ENCODE data around the gene CNIH1. TPM values are rescaled to one million over a fixed set of nuclear protein-coding genes. Genes with fewer than 3 reads are reported as not detected.

CNIH1 gene
- total and polyA plus RNA-seq, 2 of the 13 experiments (the other 11 are each of a cell fraction or from before 2014, with no cell fraction given): 166 to 421 TPM

- TF ChIP-seq ZNF512B (CRISPR knock-in tag; IDR thresholded peaks at IDR 0.05; ENCODE audit: borderline replicate concordance) (no peak), ZNF414 (CRISPR knock-in tag; IDR thresholded peaks at IDR 0.05) (no peak), SIX4 (CRISPR knock-in tag; IDR thresholded peaks at IDR 0.05) (no peak), ATRX (CRISPR knock-in tag; IDR thresholded peaks at IDR 0.05; ENCODE audit: borderline replicate concordance) (no peak), ZNF382 (CRISPR knock-in tag; IDR thresholded peaks at IDR 0.05; ENCODE audit: borderline replicate concordance) (no peak), ZSCAN30 (CRISPR knock-in tag; IDR thresholded peaks at IDR 0.05) (no peak), HHEX (CRISPR knock-in tag; IDR thresholded peaks at IDR 0.05) (peak; percentile 61; the same call in 1 of the 2 replicates), ZSCAN21 (CRISPR knock-in tag; IDR thresholded peaks at IDR 0.05; ENCODE audit: borderline replicate concordance) (no peak), TAF15 (IDR thresholded peaks at IDR 0.05; ENCODE audit: low read depth, low read length, poor library complexity, severe bottlenecking) (no peak), ZNF550 (CRISPR knock-in tag; IDR thresholded peaks at IDR 0.05; ENCODE audit: borderline replicate concordance) (no peak), ZNF20 (CRISPR knock-in tag; IDR thresholded peaks at IDR 0.05) (no peak), ZMYM2 (CRISPR knock-in tag; IDR thresholded peaks at IDR 0.05) (no peak), ZNF12 (CRISPR knock-in tag; IDR thresholded peaks at IDR 0.05) (no peak), CCDC6 (CRISPR knock-in tag; IDR thresholded peaks at IDR 0.05) (no peak), THAP7 (CRISPR knock-in tag; IDR thresholded peaks at IDR 0.05) (no peak), ZBTB25 (CRISPR knock-in tag; IDR thresholded peaks at IDR 0.05) (no peak), RARA (CRISPR knock-in tag; IDR thresholded peaks at IDR 0.05) (peak; percentile 83)
- TF ChIP-seq, protein P1, sequence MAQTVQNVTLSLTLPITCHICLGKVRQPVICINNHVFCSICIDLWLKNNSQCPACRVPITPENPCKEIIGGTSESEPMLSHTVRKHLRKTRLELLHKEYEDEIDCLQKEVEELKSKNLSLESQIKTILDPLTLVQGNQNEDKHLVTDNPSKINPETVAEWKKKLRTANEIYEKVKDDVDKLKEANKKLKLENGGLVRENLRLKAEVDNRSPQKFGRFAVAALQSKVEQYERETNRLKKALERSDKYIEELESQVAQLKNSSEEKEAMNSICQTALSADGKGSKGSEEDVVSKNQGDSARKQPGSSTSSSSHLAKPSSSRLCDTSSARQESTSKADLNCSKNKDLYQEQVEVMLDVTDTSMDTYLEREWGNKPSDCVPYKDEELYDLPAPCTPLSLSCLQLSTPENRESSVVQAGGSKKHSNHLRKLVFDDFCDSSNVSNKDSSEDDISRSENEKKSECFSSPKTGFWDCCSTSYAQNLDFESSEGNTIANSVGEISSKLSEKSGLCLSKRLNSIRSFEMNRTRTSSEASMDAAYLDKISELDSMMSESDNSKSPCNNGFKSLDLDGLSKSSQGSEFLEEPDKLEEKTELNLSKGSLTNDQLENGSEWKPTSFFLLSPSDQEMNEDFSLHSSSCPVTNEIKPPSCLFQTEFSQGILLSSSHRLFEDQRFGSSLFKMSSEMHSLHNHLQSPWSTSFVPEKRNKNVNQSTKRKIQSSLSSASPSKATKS (CRISPR knock-in tag; IDR thresholded peaks at IDR 0.05): no peak
- TF ChIP-seq, protein P2, sequence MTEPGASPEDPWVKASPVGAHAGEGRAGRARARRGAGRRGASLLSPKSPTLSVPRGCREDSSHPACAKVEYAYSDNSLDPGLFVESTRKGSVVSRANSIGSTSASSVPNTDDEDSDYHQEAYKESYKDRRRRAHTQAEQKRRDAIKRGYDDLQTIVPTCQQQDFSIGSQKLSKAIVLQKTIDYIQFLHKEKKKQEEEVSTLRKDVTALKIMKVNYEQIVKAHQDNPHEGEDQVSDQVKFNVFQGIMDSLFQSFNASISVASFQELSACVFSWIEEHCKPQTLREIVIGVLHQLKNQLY (CRISPR knock-in tag; IDR thresholded peaks at IDR 0.05): 0 out of 2 replicates have a peak, but pooled peaks have one; percentile 68
- TF ChIP-seq, protein P3, sequence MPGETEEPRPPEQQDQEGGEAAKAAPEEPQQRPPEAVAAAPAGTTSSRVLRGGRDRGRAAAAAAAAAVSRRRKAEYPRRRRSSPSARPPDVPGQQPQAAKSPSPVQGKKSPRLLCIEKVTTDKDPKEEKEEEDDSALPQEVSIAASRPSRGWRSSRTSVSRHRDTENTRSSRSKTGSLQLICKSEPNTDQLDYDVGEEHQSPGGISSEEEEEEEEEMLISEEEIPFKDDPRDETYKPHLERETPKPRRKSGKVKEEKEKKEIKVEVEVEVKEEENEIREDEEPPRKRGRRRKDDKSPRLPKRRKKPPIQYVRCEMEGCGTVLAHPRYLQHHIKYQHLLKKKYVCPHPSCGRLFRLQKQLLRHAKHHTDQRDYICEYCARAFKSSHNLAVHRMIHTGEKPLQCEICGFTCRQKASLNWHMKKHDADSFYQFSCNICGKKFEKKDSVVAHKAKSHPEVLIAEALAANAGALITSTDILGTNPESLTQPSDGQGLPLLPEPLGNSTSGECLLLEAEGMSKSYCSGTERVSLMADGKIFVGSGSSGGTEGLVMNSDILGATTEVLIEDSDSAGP (CRISPR knock-in tag; IDR thresholded peaks at IDR 0.05; ENCODE audit: borderline replicate concordance): no peak
Measured at GRCh38 chr14:54424479-54424901, 16.7 kb downstream of the CNIH1 start (continued).

Data from HepG2 (cell line).